HCT116 (cell line): ENCODE results near the gene CCDC117. TPM values are rescaled to one million over a fixed set of nuclear protein-coding genes. Genes with fewer than 3 reads are reported as not detected.

Source experiments
- ATAC-seq: fragments of 200-7000 bp; cut with Tn5 transposase; 2 replicates; pipeline ENCODE4 v1.9.1; 2020; ENCODE audit warnings: mild to moderate bottlenecking, moderate library complexity
- BruUV-seq: library from RNA; stranded (reverse); fragments of 400-500 nt; replicated peaks from 2 replicates; lab custom pipeline; 2021; lab: Mats Ljungman, UMichigan
- CTCF ChIA-PET: fragments of 300-600 bp; sonication (Branson Sonifier 250); formaldehyde crosslinking; loops from one replicate; lab custom pipeline; 2021; ENCODE audit warnings: antibody characterized with exemption; lab: Charles Lee
- POLR2A ChIA-PET: fragments of 300-600, 350-600 bp; sonication (Branson Sonifier 250); formaldehyde crosslinking; loops from one replicate; lab custom pipeline; 2021; ENCODE audit warnings: antibody characterized with exemption; lab: Charles Lee
- RAD21 ChIA-PET, 2 experiments: fragments of 300-600 bp; sonication (Branson Sonifier 250); formaldehyde crosslinking; loops; one replicate each; lab custom pipeline; 2023; ENCODE audit warnings: low total read pairs in 2 of 2; ENCODE audit not compliant: uncharacterized antibody in 2 of 2, unreplicated experiment in 2 of 2, low non-redundant PET in 1 of 2; lab: Charles Lee
- DNase-seq: peaks from one replicate; pipeline ENCODE4 v3.0.0-alpha.2; 2010; ENCODE audit warnings: low read depth, low spot score
- H2AFZ ChIP-seq: fragments of 200-600 bp; shearing (Covaris generic), sonication (generic); 2 replicates; pipeline ENCODE4 v1.6.1; 2017; ENCODE audit warnings: low read depth, mixed run types, mixed read lengths, antibody characterized with exemption, low read length; ENCODE audit not compliant: poor library complexity, severe bottlenecking
- H3K27ac ChIP-seq: 2 replicates; pipeline ENCODE4 v1.5.1; 2012; ENCODE audit warnings: low read depth, low read length
- H3K27me3 ChIP-seq: fragments of 200-600 bp; sonication (generic); 2 replicates; pipeline ENCODE4 v1.6.1; 2016; ENCODE audit warnings: mixed run types, low read length, mixed read lengths; ENCODE audit not compliant: insufficient read depth
- H3K36me3 ChIP-seq, 2 experiments: fragments of 200-500 bp in 1 of 2; fragments of 200-600 bp in 1 of 2; sonication (Bioruptor generic) in 1 of 2; sonication (generic) in 1 of 2; 2 replicates each; pipeline versions ENCODE4 v1.5.1 to v1.6.1; 2014 to 2016; ENCODE audit warnings: low read length in 2 of 2, inconsistent platforms in 1 of 2, mixed read lengths in 1 of 2, mixed run types in 1 of 2; ENCODE audit not compliant: insufficient read depth in 2 of 2, control insufficient read depth in 1 of 2
- H3K4me1 ChIP-seq, 2 experiments: fragments of 200-600 bp in 1 of 2; sonication (generic) in 1 of 2; 2 replicates each; pipeline versions ENCODE4 v1.5.1 to v1.6.1; 2012 to 2017; ENCODE audit warnings: low read length in 2 of 2, inconsistent platforms in 1 of 2, mild to moderate bottlenecking in 1 of 2, mixed read lengths in 1 of 2, mixed run types in 1 of 2, moderate library complexity in 1 of 2; ENCODE audit not compliant: insufficient read depth in 2 of 2, control insufficient read depth in 1 of 2
- H3K4me2 ChIP-seq: fragments of 200-600 bp; sonication (generic); 2 replicates; pipeline ENCODE4 v1.6.1; 2017; ENCODE audit warnings: mixed run types, low read length, mixed read lengths
- H3K4me3 ChIP-seq, 2 experiments: fragments of 200-600 bp in 1 of 2; sonication (generic) in 1 of 2; replicated peaks in 1 of 2; 2 replicates each; pipeline ENCODE4 v1.5.1; 2011 to 2016; ENCODE audit warnings: low read length in 2 of 2, control low read depth in 1 of 2, low read depth in 1 of 2, mild to moderate bottlenecking in 1 of 2, mixed read lengths in 1 of 2, mixed run types in 1 of 2
- H3K79me2 ChIP-seq: fragments of 200-600 bp; sonication (generic); 2 replicates; pipeline ENCODE4 v1.6.1; 2017; ENCODE audit warnings: mild to moderate bottlenecking, mixed run types, low read length, moderate library complexity, mixed read lengths; ENCODE audit not compliant: insufficient read depth
- H3K9ac ChIP-seq: fragments of 200-600 bp; sonication (generic); 2 replicates; pipeline ENCODE4 v1.6.1; 2016; ENCODE audit warnings: low read length, mixed read lengths
- H3K9me2 ChIP-seq: fragments of 200-600 bp; sonication (generic), shearing (Covaris generic); 2 replicates; pipeline ENCODE4 v1.6.1; 2017; ENCODE audit warnings: mixed run types, mild to moderate bottlenecking, moderate library complexity; ENCODE audit not compliant: insufficient read depth
- H3K9me3 ChIP-seq, 2 experiments: fragments of 200-500 bp in 1 of 2; fragments of 200-600 bp in 1 of 2; sonication (Bioruptor generic) in 1 of 2; sonication (generic) in 1 of 2; 2 replicates each; pipeline ENCODE4 v1.6.1; 2014 to 2017; ENCODE audit warnings: low read length in 2 of 2, mixed read lengths in 2 of 2, inconsistent platforms in 1 of 2, low read depth in 1 of 2, mild to moderate bottlenecking in 1 of 2, mixed run types in 1 of 2, moderate library complexity in 1 of 2; ENCODE audit not compliant: control insufficient read depth in 1 of 2, insufficient read depth in 1 of 2
- H4K20me1 ChIP-seq: fragments of 200-600 bp; sonication (generic), shearing (Covaris generic); 2 replicates; pipeline ENCODE4 v1.6.1; 2017; ENCODE audit warnings: mixed run types, mild to moderate bottlenecking, moderate library complexity; ENCODE audit not compliant: insufficient read depth
- CBX3 ChIP-seq: IDR thresholded peaks from 2 replicates; pipeline ENCODE4 v1.6.1; 2012; ENCODE audit warnings: low read depth
- CEBPB ChIP-seq: IDR thresholded peaks from 2 replicates; pipeline ENCODE4 v1.6.1; 2012; ENCODE audit warnings: low read depth
- EGR1 ChIP-seq: IDR thresholded peaks from 2 replicates; pipeline ENCODE4 v1.6.1; 2012; ENCODE audit warnings: low read depth
- ELF1 ChIP-seq: IDR thresholded peaks from 2 replicates; pipeline ENCODE4 v1.6.1; 2012; ENCODE audit warnings: low read depth, borderline replicate concordance
- EZH2 ChIP-seq: fragments of 200-600 bp; sonication (generic); IDR thresholded peaks from 2 replicates; pipeline ENCODE4 v1.6.1; 2017; ENCODE audit warnings: antibody characterized with exemption, mixed run types
- FOSL1 ChIP-seq: IDR thresholded peaks from 2 replicates; pipeline ENCODE4 v1.6.1; 2012; ENCODE audit warnings: low read depth
- SIN3A ChIP-seq: IDR thresholded peaks from 2 replicates; pipeline ENCODE4 v1.6.1; 2012; ENCODE audit warnings: low read depth
- SRF ChIP-seq: IDR thresholded peaks from 2 replicates; pipeline ENCODE4 v1.6.1; 2012; ENCODE audit warnings: low read depth
- ZFX ChIP-seq: fragments of 450-650 bp; IDR thresholded peaks from 2 replicates; pipeline ENCODE4 v1.6.1; 2017
- ZNF274 ChIP-seq: fragments of 200-500 bp; sonication (Bioruptor generic); IDR thresholded peaks from 2 replicates; pipeline ENCODE4 v1.6.1; 2014; ENCODE audit warnings: mild to moderate bottlenecking, low read depth, low read length, inconsistent platforms
- intact Hi-C: fragments of 100-400 bp; cut with micrococcal nuclease; formaldehyde crosslinking; loops from 2 replicates; pipeline ENCODE4 v1.10.0; 2022
- total RNA-seq: library from RNA; stranded (reverse); gene quantifications from one replicate; pipeline ENCODE4 v1.2.1, GENCODE V29; 2021; ENCODE audit not compliant: unreplicated experiment
- TF ChIP-seq, protein P1 (sequence below): IDR thresholded peaks from 2 replicates; pipeline ENCODE4 v1.6.1; 2012; ENCODE audit warnings: low read depth
- TF ChIP-seq, protein P2 (sequence below), 3 experiments: fragments of 200-600 bp in 1 of 3; sonication (generic) in 1 of 3; IDR thresholded peaks in 2 of 3; conservative IDR thresholded peaks in 1 of 3; 2 replicates each; pipeline ENCODE4 v1.5.1; 2012 to 2017; ENCODE audit warnings: low read depth in 2 of 3, low read length in 2 of 3, antibody characterized with exemption in 1 of 3, borderline replicate concordance in 1 of 3, control low read depth in 1 of 3, mild to moderate bottlenecking in 1 of 3, mixed read lengths in 1 of 3, mixed run types in 1 of 3, moderate library complexity in 1 of 3; ENCODE audit not compliant: insufficient read depth in 1 of 3

CCDC117 gene
- total RNA-seq, 1 experiment from 2014 or later: 22.1 TPM

DNA sequence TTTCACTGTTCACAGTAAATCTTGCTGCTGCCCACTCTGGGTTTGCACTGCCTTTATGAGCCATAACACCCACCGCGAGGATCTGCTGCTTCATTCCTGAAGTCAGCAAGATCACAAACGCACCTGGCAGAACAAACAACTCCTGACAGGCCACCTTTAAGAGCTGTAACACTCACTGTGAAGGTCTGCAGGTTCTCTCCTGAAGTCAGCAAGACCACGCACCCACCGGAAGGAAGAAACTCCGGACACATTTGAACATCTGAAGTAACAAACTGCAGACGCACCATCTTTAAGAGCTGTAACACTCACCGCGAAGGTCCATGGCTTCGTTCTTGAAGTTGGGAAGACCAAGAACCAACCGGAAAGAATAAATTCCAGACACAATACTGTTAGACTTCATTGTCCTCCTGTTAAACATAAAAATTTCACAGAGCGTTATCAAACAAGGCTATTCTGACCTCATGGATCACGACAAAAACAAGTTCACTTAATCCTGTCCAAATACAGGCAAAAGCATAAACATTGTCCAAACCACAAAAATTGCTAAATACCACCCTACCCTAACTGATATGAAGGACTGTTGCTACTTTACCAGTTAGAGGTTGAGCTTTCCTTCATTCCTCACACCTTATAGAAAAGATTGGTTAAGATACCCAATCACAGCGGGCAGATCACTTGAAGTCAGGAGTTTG lies 3.0 kb upstream of the CCDC117 start:
- CTCF ChIA-PET: no interaction called here
- Histone ChIP-seq H3K27ac (no peak overlapping the region), H3K9me3 (peaks cover 0 to 3% of the 10 kb centered on the region in 2 experiments; a peak in 1 of 4 replicates), H3K36me3 (no peaks in the 10 kb centered on the region; a peak in 1 of 4 replicates), H3K79me2 (peaks cover 16% of the 10 kb centered on the region), H3K9me2 (no peaks in the 10 kb centered on the region), H3K4me3 (no peak overlapping the region), H4K20me1 (no peaks in the 10 kb centered on the region), H3K4me2 (no peak overlapping the region), H3K9ac (no peak overlapping the region), H2AFZ (no peak overlapping the region), H3K27me3 (no peaks in the 10 kb centered on the region), H3K4me1 (peaks cover 0 to 12% of the 10 kb centered on the region in 2 experiments; a peak in 3 of 4 replicates)
- RAD21 ChIA-PET: no interaction called here
- no TSS peak for BruUV-seq
- intact Hi-C loops: no loop called here
- POLR2A ChIA-PET: no interaction called here
- DNase-seq (no peak), ATAC-seq (no peak)
- TF ChIP-seq FOSL1 (no peak), ZNF274 (no peak), EGR1 (no peak), CEBPB (no peak), SRF (no peak), CBX3 (no peak), SIN3A (no peak), EZH2 (no peak), ZFX (no peak), ELF1 (no peak)
- TF ChIP-seq, protein P1, sequence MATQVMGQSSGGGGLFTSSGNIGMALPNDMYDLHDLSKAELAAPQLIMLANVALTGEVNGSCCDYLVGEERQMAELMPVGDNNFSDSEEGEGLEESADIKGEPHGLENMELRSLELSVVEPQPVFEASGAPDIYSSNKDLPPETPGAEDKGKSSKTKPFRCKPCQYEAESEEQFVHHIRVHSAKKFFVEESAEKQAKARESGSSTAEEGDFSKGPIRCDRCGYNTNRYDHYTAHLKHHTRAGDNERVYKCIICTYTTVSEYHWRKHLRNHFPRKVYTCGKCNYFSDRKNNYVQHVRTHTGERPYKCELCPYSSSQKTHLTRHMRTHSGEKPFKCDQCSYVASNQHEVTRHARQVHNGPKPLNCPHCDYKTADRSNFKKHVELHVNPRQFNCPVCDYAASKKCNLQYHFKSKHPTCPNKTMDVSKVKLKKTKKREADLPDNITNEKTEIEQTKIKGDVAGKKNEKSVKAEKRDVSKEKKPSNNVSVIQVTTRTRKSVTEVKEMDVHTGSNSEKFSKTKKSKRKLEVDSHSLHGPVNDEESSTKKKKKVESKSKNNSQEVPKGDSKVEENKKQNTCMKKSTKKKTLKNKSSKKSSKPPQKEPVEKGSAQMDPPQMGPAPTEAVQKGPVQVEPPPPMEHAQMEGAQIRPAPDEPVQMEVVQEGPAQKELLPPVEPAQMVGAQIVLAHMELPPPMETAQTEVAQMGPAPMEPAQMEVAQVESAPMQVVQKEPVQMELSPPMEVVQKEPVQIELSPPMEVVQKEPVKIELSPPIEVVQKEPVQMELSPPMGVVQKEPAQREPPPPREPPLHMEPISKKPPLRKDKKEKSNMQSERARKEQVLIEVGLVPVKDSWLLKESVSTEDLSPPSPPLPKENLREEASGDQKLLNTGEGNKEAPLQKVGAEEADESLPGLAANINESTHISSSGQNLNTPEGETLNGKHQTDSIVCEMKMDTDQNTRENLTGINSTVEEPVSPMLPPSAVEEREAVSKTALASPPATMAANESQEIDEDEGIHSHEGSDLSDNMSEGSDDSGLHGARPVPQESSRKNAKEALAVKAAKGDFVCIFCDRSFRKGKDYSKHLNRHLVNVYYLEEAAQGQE: no peak
- TF ChIP-seq, protein P2, sequence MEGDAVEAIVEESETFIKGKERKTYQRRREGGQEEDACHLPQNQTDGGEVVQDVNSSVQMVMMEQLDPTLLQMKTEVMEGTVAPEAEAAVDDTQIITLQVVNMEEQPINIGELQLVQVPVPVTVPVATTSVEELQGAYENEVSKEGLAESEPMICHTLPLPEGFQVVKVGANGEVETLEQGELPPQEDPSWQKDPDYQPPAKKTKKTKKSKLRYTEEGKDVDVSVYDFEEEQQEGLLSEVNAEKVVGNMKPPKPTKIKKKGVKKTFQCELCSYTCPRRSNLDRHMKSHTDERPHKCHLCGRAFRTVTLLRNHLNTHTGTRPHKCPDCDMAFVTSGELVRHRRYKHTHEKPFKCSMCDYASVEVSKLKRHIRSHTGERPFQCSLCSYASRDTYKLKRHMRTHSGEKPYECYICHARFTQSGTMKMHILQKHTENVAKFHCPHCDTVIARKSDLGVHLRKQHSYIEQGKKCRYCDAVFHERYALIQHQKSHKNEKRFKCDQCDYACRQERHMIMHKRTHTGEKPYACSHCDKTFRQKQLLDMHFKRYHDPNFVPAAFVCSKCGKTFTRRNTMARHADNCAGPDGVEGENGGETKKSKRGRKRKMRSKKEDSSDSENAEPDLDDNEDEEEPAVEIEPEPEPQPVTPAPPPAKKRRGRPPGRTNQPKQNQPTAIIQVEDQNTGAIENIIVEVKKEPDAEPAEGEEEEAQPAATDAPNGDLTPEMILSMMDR (IDR thresholded peaks at IDR 0.05 in 2 of 3, conservative IDR thresholded peaks at IDR 0.05 in 1 of 3; ENCODE audit: borderline replicate concordance in 1 of 3, insufficient read depth in 1 of 3, low read depth in 2 of 3, low read length in 2 of 3): no peak
